Upper lobe of left lung (tissue), 4 donors: ENCODE measurements around the gene SEMA6A.

Experiments used
- POLR2A ChIP-seq, 4 donors: fragments of 450-650 bp; IDR thresholded peaks; one replicate each; pipeline ENCODE4 v1.5.1; 2016 to 2017; ENCODE audit warnings: antibody characterized with exemption in 4 of 4, mild to moderate bottlenecking in 2 of 4
- POLR2AphosphoS5 ChIP-seq, 2 donors: sonication (generic); formaldehyde crosslinking; IDR thresholded peaks; one replicate each; pipeline ENCODE4 v1.5.1; 2017; ENCODE audit warnings: antibody characterized with exemption in 2 of 2

GRCh38 chr5:116410336-116410890 lies 164.2 kb downstream of the SEMA6A start:
- TF ChIP-seq POLR2AphosphoS5 (IDR thresholded peaks at IDR 0.05) = no peak
- TF ChIP-seq POLR2A (IDR thresholded peaks at IDR 0.05) = no peak
